ENCODE data around the gene NFIX.

Gene NFIX

GRCh38 chr19:13055213-13056051 lies 60.2 kb downstream of the NFIX start:
- DNase-seq (ENCODE audit: low read depth in 2 of 2) = no peak

DNA sequence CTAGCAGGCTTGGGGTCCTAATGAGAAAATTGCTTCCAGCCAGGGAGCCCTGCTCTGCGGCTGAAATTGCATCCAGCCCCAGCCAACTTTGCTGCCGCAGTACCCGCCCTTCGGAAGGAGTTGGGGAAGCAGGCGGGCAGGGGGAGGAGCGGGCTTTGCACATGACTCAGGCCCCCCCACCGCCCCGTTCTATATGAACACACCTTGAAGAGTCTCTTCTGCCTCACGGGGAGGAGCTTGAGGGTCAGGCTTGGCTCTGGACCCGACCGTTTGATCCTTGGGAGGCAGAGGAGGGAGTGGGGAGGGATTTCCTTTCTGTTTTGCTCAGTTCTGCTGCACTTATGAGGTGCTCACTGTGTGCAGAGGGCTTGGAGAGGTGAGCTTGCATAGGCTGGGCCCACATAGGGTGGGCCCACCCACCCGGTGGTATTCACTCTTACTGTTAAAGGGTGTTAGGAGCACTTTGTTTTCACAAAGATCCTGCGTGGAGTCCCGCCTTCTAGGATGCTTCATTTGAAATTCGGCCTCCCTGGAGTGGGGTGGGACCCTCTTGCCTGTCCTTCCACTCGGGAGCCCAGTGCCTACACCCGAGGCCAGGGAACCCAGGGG lies 60.9 kb downstream of the NFIX start:
- no peak for DNase-seq (ENCODE audit: low read depth in 2 of 2)

- DNase-seq (ENCODE audit: low read depth in 2 of 2) = no peak
Measured at GRCh38 chr19:13057147-13057572, 61.9 kb downstream of the NFIX start.

GRCh38 chr19:13057744-13058143 lies 62.5 kb downstream of the NFIX start:
- no peak for DNase-seq (ENCODE audit: low read depth in 2 of 2)

- no peak for DNase-seq (ENCODE audit: low read depth in 2 of 2)
Measured at GRCh38 chr19:13058951-13059660, 63.8 kb downstream of the NFIX start.

GRCh38 chr19:13060233-13060963 lies 65.1 kb downstream of the NFIX start:
- DNase-seq (ENCODE audit: low read depth in 2 of 2) = no peak

- peak; percentile 59 to 65 for DNase-seq (ENCODE audit: low read depth in 2 of 2)
Measured at GRCh38 chr19:13060964-13061927, 66.0 kb downstream of the NFIX start.

- DNase-seq (ENCODE audit: low read depth in 2 of 2) = no peak
Measured at GRCh38 chr19:13062317-13062716, 67.0 kb downstream of the NFIX start.

- no peak for DNase-seq (ENCODE audit: low read depth in 2 of 2)
Measured at GRCh38 chr19:13063461-13064091, 68.3 kb downstream of the NFIX start.

- DNase-seq (ENCODE audit: low read depth in 2 of 2) = no peak
Measured at GRCh38 chr19:13064092-13064489, 68.8 kb downstream of the NFIX start.

DNA sequence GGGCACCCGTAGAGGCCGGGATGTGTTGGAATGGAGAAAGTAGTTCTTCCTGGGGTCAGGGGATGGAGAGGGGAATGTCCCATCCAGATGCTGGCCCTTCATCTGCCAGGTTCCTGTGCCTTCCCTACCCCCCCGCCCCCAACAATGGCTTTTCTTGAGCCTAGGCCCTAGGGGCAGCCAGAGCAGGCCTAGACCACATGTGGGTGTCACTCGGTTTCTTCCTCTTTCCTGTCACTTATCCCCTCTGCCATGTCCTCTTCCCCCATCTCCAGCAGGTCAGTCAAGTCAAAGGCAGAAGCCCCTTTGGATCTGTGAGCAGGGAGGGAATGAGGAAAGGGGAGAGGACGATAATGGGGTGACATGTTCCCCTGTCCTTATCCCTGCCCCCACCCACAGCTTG lies 71.0 kb downstream of the NFIX start:
- no peak for DNase-seq (ENCODE audit: low read depth in 2 of 2)

DNA sequence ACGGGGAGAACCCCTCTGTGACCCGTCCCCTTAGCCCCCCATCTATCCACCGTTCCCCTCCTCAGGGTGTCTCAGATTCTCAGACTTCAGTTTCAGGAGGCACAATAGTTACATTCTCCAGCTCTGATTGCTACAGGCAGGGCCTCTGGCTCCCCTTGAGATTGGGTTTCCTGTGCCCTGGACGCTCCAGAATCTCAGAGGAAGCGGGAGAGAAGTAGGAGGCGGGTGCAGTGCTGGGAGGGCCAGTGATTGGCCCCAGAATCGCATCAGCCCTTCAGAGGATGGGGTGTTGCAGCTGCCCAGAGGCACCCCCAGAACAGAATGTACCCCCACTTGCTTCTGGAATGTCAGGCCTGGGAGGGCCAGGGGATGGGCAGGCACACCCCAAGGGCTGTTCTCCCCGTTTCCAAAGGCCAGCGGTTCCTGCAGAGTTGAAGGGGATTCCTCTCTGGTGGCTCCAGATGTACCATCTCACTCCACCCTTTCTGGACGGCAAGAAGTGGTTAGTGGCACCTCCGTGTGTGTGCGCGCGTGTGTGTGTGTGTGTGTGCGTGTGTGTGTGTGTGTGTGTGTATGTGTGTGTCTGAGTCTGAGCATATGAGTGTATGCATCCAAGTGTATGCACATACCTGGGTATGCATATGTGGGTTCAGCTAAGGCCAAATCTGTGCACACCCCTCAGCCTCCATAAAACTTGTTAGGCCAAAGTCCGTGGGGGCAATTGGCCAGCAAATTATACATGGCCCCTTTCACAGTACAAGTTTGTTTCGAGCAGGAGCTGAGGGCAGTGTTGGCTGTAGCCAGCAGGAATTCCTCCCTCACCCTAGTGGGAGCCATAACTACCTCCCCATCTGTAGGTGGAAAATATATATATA lies 71.9 kb downstream of the NFIX start:
- DNase-seq (ENCODE audit: low read depth in 2 of 2) = no peak

GRCh38 chr19:13068085-13068846 lies 73.0 kb downstream of the NFIX start:
- DNase-seq (ENCODE audit: low read depth in 2 of 2) = no peak

GRCh38 chr19:13069415-13070359 lies 74.4 kb downstream of the NFIX start:
- DNase-seq (ENCODE audit: low read depth in 2 of 2) = no peak

- DNase-seq (ENCODE audit: low read depth in 2 of 2) = no peak
Measured at GRCh38 chr19:13070425-13071140, 75.3 kb downstream of the NFIX start.

- no peak for DNase-seq (ENCODE audit: low read depth in 2 of 2)
Measured at GRCh38 chr19:13071444-13072187, 76.3 kb downstream of the NFIX start.

Data from stimulated activated CD8-positive, alpha-beta memory T cell treated with anti-CD3 and anti-CD28 coated beads, Interleukin-2, amount 100 ng/mL, for 1 hour (primary cell).